GM18499 (cell line): ENCODE data around the gene DAPL1.
"Not testable (repeated sequence)": the region's sequence is repeated elsewhere in the genome, so short reads cannot be mapped to it uniquely, and the experiment has no call there.

ENCODE experiments used
- ATAC-seq: cut with Tn5 transposase; IDR thresholded peaks from one replicate; pipeline ENCODE4 v1.9.1; 2021; ENCODE audit warnings: moderate number of reproducible peaks; ENCODE audit not compliant: insufficient read depth, unreplicated experiment

DAPL1 gene

DNA sequence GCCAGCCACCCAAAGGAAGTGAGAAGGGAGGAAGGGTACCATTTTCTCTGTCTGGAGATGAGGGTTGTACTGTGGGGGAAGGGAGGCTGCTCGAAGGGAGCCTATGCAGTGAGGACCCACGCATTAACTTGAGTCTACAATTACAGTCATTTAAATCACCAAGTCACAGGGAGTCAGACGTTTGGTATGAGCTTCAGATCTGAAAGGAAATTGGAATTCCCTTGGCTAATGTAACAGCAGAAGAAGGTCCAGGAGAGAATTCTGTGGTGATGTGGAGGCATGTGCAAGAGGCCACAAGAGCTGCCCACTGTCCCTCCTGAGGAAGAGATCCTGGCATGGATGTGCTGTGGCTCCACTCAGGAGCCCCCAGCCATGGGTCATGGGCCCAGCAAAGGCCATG is 22.5 kb downstream of the DAPL1 start:
- no peak for ATAC-seq

DNA sequence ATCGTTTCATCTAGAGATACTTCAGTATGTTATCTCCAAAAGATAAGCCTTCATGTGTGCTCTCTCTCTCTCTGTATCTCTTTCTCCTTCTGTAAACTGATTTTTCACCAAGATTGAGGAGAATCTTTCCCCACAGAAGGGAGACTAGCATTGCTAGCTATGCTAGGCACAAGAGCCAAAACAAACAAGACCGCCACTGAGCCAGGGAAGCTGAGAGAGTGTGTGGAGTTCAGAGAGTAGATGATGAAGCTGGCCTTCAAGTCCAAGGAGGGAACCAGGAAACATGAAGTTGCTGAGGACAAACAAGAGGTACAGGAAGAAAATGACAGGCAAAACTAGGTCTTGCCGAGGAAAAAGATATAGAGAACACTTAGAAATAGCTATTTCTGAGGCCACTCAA is 23.4 kb downstream of the DAPL1 start:
- no peak for ATAC-seq

GRCh38 chr2:158822193-158822592 is 27.1 kb downstream of the DAPL1 start:
- ATAC-seq = no peak

DNA sequence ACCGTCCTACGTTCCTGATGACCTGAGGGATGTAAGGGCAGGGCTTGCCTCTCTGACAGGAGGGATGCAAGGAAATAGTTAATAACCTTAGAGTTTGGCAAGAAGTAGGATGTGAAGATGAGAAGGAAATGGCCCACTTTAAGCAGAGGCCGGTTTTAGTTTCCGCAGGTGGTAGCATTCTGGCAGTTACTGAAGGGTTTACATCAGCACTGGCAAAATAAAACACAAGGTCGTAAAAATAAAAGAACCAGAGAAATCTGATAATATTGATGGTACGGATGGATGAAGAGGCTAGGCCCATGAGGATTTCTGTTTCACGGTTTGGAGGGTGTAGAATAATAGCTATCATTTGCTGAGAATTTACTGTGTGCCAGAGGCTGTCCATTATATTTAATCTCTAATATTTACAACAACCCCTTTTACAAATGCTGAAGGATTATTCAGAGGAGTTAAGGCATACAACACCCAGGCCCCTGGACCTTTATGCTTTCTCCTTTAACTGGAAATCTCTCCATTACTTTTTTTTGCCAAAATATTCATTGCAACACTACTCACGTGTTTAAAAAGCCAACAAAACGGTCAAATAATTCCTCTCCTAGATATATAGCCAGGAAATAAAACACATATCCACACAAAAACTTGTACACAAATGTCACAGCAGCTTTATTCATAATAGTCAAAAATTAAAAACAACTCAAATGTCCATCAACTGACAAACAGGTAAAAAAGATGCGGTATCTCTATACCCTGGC is 28.5 kb downstream of the DAPL1 start:
- ATAC-seq = no peak

- no peak for ATAC-seq
These were observed 29.9 kb downstream of the DAPL1 start for GRCh38 chr2:158825021-158825420.

GRCh38 chr2:158826965-158827364 is 31.8 kb downstream of the DAPL1 start:
- no peak for ATAC-seq

- ATAC-seq = no peak
These were observed 33.5 kb downstream of the DAPL1 start for GRCh38 chr2:158828378-158829164.

- no peak for ATAC-seq
These were observed 34.0 kb downstream of the DAPL1 start for GRCh38 chr2:158829167-158829566.

DNA sequence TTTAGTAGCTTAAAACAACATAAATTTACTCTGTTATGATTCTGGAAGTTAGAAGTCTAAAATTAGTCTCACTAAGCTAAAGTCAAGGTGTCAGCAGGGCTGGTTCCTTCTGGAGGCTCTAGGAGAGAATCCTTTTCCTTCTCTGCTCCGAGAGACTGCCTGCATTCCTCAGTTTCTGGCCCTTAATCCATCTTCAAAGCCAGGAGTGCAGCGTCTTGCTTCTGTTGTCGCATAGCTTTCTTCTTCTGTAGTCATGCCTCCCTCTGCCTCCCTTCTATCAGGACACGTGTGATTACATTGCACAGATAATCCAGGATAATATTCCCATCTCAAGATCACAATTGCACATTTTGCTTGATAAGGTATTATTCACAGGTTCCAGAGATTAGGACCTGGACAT is 35.1 kb downstream of the DAPL1 start:
- ATAC-seq = no peak

DNA sequence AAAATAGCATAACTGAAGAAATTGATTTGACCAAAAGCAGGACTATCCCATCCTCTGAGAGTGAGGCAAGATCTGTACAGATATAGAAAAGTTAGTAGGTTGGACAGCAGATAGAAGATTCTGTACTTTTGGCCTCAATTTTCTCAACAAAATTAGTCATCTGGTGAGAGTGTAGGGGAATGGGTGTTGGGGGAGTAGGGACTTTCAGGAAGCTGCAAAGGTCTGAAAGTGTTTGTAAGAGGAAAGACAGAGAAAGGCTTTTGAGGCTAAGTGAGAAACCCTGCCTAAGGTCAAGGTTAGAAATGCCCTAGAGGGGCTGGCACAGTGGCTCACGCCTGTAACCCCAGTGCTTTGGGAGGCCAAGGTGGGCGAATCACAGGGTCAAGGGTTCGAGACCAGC is 40.3 kb downstream of the DAPL1 start:
- ATAC-seq = no peak

DNA sequence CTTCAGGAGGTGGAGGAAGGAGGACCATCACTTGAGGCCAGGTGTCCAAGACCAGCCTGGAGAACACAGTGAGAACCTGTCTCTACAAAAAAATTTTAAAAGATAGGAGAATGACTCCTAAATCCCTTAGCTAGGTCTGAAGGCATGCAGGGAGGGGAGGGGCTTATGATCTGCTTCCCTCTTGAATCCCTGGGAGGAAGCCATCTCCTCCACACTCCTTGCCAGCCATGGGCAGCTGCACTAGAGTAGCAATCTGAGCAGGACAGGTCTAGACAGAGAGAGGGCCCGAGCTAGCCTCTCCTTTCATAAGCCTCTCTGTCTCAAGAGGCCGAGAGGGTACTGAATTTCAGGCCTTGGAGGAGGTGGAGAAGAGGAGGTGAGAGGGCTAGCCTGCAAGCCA is 42.5 kb downstream of the DAPL1 start:
- no peak for ATAC-seq

- ATAC-seq = no peak
These were observed 46.7 kb downstream of the DAPL1 start for GRCh38 chr2:158841850-158842249.

- ATAC-seq = no peak
These were observed 50.3 kb downstream of the DAPL1 start for GRCh38 chr2:158845444-158845843.

DNA sequence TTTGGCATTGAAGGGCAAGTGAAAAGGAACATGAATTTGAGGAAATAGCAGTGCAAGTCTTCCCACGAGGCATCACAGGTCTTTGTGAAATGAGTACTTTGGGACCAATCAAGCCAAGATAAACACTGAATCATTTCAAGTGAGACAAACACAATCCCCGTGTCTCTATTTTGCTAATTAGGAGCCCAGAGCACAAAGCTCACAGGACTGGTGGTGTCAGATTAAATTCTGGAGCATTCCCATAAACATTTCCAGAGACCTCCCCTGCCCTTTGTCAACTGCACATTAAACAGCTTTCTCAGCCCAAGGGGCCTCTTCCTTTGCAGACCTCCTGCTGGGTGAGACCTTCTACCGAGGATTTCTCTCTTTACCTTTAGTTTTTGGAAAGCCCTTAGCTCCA is 50.7 kb downstream of the DAPL1 start:
- ATAC-seq = no peak

- not testable (repeated sequence) for ATAC-seq
These were observed 52.4 kb downstream of the DAPL1 start for GRCh38 chr2:158847526-158847925.

GRCh38 chr2:158848031-158848970 is 53.2 kb downstream of the DAPL1 start:
- not testable (repeated sequence) for ATAC-seq

DNA sequence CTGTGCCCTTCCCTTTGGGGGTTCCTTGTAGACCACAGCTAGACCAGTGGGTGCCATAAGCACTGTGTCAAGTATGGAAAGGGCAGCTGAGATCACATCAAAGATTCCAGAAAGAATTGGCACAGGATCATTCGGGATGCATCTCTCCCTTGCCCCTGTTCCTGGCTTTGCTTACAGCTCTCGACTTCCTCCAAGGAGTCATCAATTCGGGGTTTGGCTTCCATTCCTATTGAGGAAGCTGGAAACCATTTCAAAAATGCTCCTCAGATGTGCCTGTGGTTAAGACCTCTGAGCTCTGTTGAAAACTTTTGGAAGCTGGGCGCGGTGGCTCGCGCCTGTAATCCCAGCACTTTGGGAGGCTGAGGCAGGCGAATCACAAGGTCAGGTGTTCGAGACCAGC is 65.1 kb downstream of the DAPL1 start:
- ATAC-seq = not testable (repeated sequence)

- not testable (repeated sequence) for ATAC-seq
These were observed 66.5 kb downstream of the DAPL1 start for GRCh38 chr2:158861626-158862025.

GRCh38 chr2:158865469-158865868 is 70.4 kb downstream of the DAPL1 start:
- ATAC-seq = not testable (repeated sequence)
